IPS-NIHi7 (cell line): ENCODE results near the gene PIEZO1.
"Not testable (repeated sequence)": the region's sequence is repeated elsewhere in the genome, so short reads cannot be mapped to it uniquely, and the experiment has no call there.

Experiments
- DNase-seq: peaks from one replicate; pipeline ENCODE4 v3.0.0; 2012; ENCODE audit warnings: mixed read lengths; ENCODE audit errors: extremely low spot score

PIEZO1 gene

DNA sequence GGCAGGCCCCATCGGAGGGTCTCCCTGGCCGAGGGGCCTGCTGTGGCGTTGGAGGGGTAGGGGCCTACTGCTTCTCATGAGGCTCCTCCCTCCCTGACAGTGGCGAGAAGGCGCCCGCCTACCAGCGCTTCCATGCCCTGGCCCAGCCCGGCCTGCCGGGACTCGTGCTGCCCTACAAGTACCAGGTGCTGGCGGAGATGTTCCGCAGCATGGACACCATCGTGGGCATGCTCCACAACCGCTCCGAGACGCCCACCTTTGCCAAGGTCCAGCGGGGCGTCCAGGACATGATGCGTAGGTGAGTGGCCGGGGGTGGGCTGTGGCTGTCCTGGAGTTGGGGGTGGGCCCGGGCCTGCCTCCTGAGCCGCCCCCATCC, 20.3 kb upstream of the PIEZO1 start:
- DNase-seq: no peak

DNA sequence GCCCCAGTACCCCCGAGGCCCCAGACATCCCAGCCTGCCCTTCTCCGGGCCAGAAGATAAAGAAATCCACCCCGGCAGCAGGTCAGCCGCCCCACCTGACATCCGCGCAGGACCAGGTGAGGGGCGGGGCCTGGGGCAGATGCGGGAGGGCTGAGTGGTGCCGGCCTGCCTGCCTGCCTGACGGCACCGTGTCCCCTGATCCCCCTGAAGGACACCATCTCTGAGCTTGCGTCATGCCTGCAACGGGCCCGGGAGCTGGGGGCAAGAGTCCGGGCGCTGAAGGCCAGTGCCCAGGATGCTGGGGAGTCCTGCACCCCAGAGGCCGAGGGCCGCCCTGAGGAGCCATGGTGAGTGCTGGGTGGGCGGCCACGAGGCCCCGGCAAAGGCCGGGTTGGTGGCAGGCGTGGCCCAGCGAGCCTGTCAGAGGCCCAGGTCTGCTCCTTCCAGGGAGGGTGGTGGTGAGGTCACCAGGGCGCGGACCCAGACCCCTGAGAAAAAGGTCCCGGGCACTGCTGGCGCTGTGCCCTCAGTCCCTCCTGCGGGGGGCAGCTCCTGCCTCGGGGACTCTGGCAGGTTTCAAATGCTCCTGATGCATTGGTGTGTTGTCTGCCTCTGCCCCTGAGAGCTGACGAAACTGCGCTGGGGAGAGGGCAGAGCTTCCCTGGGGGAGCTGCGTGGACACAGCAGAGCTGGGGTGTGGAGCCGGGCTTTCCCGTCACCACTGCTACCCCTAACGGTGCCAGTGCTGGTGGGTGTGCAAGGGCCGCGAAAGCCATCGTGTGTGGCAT, 19.7 kb upstream of the PIEZO1 start:
- DNase-seq: peak; percentile 57

DNA sequence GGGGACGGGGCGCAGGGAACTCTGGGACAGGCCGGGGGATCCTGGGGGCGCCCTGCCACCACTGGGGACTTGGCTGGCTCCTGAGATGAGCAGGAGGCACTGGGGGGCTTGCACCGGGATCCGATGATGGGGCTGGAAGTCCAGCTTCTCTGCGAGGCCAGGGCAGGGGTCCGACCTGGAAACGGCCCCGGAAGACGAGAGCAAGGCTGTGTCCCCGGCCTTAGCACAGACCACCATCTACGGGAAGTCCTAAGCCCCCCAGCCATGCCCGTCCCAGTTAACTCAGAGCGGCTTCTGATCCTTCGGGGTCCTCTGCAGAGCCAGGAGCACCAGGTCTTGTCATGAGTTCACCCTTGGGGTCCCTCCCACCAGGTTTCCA, 19.1 kb upstream of the PIEZO1 start:
- no peak for DNase-seq

DNA sequence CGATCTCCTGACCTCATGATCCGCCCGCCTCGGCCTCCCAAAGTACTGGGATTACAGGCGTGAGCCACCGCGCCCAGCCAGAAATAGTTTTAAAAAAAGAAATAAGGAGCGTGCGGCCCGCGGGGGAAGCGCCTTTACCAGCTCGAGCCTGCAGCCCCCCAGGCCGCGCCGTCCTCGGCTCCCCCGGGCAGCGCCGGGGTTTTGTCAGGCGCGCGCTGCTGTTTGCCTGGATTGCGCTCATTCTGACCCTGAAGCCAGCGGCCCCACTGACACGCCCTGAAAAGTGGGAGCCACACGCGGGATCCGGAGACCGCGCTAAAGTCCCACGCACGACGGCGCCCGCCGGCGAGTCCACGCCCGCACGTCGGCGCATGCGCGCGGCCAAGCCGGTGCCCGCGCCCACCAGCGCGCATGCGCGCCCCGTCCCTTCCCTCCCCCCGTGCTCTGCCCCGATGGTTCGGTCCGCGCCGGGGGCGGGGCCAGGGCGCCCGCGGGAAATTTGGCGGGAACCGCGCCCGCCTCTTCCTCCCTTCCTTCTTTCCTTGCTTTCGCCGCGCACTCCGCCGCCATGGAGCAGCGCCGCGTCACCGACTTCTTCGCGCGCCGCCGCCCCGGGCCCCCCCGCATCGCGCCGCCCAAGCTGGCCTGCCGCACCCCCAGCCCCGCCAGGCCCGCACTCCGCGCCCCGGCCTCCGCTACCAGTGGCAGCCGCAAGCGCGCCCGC, 18.4 kb upstream of the PIEZO1 start, which contains the start of gene CDT1:
TSS of gene CDT1 (plus strand) at position 526 of the 724 bp plus-strand sequence. CDS start at position 569, 43 bp downstream.
- DNase-seq: peak; percentile 97

DNA sequence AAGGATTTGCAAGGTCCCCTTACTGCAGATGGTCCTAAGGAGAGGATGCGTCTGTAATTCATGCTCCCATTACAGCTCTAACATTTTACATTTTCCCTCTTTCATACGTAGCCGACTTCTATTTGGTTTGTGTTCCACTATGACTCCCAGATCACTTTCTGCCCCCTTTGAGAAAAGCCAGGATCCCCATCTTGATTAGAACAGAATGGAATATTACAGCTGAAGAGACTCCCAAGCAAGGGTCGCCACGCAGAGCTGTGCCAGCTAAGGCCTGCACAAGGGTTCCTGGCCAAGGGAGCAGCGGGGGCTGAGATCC, 15.2 kb upstream of the PIEZO1 start:
- no peak for DNase-seq

DNA sequence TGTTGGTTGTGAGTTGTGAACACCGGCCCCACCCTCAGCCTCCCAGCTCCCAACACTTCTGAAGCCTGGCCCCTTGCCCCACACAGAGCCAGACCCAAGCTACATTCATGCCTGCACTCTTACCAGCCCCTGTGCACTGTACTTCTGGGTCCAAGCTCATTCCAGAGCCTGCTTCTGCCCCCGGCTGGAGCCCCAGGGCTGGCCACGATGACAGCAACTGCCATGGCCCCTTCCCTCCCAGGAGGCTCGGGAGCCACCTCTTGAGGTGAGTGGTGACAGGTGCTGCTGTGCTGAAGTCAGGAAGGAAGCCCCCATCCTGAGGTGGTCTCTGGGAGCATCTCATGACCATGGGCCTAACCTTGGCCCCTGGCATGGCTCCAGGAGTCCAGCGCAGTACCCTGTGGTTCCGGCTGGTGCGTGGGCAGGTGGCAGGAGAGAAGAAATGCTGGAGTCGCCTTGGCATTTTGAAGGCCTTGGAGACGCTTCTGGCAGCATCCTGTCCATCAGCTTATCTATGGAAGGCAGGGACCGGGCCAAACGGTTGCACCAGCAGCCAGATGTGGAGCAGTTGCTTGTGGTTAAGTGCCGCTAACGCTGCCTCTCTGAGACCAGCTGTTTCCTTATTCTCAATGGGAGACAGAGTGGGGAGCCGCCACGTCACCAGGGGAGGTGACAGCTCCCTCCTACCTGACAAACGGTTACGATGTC, 14.7 kb upstream of the PIEZO1 start:
- no peak for DNase-seq

DNA sequence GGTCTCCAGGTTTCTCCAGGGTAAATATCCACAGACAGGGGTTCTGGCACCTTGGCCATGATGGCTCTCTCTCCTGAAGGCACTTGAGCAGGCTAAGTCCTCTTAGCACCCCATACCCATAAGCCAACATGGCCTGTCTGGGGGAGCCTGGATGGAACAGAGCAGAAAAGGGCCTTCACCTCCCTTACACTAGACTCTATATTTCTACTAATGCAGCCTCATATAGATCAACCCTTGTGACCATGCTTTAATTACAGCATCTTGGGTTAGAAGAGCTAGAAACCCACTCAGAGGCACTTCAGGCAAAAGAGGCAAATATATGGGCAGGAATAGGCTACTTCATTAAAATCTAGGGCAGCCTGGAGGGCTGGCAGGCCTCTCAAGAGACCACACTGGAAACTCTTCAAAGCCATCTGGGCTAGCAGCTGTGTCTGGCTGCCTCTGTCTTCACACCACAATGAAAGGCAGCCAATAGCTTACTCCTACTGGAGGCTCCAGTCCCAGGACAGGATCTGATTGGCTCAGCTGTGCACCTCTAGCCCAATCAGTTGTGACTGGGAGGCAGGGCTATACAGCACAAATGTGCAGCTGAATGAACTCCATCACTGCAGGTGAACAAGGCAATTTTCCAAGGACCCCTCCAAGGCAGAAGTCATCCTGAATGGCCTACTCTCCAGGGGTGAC, 13.9 kb upstream of the PIEZO1 start:
- no peak for DNase-seq

DNA sequence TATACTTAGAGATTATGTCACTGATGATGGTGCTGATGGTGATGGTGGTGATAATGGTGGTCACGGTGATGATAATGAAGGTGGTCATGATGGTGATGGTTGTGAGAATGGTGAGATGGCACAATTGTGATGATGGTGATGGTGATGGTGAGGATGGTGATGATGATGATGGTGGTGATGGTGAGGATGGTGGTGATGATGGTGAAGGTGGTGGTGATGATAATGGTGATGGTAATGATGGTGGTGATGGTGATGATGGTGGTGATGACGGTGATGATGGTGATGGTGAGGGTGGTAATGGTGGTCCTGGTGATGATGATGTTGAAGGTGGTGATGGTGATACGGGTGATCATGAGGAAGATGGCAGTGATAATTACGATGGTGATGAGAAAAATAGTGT, 13.1 kb upstream of the PIEZO1 start:
- DNase-seq: no peak

DNA sequence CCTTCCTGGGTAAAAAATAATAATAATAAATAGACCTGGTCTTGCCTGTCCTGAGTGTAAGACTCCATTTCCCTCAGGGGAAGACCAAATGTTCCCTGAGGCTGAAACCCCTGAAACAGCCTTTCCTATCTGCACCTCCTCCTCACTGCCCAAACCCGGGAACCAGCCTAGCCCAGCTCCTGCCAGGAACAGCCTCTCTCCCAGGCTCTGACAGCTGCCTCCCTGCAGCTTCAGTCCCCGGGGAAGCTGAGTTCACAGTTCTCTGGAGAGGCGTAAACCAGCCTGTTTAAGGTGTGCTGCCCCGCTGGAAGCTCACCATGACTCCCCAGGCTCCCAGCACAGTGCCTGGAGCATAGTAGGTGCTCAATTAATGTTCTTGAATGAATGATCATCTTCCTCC, 11.3 kb upstream of the PIEZO1 start:
- no peak for DNase-seq

DNA sequence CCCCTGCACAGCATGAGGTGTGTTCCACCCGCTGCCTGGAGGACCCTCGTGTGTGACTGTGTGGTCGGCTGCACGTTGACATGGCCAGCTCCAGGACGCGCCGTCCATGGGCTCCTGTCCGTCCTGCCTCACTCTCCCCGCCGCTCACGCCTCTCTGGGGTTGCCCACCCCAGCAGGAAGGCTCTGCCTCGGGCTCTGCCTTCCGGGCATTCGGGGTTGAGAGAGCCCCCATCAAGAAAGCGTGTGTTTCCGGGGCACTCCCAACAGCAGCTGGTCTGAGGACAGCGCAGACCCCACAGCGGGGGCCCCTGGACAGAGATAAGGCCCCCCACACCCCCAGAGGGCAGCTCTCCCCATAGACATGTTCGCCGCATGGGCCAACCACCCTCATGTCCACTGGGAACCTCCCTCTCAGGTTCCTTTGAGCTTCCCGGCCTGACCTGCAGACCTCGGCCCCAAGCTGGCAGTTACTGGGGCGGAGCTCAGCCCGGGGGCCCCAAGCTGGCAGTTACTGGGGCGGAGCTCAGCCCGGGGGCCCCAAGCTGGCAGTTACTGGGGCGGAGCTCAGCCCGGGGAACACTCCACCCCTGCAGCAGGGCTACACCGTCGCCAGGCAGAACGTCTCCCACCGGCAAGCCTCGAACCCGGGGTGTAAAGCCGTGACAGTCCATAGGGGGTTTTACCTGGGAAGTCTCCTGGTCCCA, 8.4 kb upstream of the PIEZO1 start:
- DNase-seq: no peak

DNA sequence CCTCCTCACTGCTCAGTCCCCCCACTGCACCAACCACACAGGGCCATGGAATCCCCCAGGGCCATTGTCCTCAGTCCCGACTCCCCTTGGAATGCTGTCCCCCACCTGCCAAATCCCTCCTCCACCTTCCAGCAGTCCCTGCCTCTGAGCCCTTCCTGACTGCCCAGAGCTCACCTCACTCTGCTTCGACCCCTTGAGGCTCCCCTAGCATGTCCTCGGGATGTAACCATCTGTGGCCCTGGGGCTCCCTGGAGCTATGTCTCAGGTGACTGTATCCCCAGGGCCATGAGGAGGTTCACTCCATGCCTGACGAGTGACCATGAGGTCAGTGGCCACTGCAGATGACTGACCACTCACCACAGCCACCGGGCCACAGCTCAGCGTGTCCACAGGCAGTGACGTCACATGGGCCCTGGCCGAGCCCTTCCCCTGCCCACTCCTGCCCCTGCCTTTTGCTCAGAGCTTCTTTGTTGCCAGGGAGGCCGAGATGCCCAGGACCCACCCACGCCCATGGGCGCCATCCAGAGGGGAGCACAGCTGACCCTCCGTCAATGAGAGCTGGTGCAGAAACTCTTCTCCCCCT, 7.7 kb upstream of the PIEZO1 start:
- no peak for DNase-seq

DNA sequence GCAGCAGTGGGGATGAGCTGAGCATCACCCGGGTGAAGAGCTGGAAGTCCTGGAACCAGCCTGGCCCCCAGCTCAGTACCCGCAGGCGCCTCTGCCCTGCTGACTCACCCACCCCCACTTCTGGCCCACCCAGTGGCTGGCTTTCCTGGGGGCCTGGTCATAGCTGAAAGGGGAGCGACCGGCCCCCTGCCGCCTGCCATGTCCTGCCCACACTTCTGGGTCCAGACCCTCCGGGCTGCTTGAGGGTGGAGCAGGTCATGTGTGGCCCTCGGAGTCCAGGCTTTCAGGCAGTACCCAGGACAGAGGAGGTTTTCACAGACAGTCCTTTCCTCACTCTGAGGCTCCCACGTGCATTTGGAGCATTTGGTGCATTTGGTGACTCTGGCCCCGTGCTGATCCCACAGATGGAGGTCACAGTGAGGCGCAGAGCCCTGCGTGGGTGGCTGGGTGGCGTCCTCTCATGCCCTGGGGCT, 7.1 kb upstream of the PIEZO1 start:
- DNase-seq: no peak

DNA sequence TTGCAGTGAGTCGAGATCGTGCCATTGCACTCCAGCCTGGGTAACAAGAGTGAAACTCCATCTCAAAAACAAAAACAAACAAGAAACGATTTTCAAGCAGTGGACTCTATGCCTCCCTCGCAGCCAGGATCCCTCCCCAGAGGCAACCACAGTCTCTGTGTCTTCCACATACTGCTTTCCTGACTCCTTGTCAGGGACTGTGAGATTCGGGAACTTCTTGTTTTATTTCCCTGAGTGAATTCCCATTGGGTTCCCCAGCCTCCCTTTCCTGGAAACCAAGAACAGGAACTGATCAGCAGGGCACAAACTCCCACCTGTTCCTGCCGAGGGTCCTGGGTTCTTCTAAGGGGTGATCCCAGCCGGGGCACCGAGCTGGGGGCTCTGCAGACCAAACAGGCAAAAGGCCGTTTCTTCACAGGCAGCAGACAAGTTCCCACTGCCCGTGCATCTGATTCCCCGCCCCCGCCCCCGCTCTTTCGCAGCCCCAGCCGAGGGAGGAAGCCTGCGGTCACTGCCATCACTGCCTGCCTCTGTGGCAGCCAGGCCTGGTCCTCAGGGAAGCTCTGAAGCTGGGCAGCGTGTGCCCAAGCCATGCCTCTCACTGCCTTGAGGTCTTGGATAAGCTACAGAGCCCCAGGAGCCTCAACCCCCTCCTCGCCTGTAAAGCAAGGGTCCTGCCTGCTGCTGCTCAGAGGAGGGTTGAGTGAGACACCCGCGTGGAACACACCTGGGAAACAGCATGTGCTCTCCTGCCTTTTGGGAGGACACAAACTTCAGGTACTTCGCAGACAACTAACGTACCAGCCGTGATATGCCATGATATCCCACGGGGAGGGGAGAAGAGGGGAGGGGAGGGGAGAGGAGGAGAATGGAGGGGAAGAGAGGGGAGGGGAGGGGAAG, 5.5 kb upstream of the PIEZO1 start:
- no peak for DNase-seq

DNA sequence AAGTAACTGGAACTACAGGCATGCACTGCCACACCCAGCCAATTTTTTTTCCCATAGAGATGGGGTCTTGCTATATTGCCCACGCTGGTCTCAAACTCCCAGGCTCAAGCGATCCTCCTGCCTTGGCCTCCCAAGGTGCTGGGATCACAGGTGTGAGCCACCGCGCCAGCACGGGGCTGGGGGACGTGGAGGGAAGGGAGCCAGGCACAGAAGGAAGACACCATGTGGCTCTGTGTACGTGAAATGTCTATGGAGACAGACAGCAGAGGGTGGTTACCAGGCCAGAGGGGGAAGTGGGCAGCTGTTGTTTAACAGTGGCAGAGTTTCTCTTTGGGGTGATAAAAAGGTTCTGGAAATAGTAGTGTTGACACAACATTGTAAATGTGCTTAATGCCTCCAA, 4.6 kb upstream of the PIEZO1 start:
- DNase-seq: no peak

DNA sequence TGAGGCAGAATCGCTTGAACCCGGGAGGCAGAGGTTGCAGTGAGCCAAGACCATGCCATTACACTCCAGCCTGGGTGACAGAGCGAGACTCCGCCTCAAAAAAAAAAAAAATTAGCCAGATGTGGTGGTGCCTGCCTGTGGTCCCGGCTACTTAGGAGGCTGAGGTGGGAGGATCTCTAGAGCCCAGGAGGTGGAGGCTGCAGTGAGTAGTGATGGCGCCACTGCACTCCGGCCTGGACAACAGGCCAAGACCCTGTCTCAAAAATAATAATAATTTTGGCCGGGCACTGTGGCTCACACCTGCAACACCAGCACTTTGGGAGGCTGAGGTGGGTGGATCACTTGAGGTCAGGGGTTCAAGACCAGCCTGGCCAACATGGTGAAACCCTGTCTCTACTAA, 3.7 kb upstream of the PIEZO1 start:
- not testable (repeated sequence) for DNase-seq

DNA sequence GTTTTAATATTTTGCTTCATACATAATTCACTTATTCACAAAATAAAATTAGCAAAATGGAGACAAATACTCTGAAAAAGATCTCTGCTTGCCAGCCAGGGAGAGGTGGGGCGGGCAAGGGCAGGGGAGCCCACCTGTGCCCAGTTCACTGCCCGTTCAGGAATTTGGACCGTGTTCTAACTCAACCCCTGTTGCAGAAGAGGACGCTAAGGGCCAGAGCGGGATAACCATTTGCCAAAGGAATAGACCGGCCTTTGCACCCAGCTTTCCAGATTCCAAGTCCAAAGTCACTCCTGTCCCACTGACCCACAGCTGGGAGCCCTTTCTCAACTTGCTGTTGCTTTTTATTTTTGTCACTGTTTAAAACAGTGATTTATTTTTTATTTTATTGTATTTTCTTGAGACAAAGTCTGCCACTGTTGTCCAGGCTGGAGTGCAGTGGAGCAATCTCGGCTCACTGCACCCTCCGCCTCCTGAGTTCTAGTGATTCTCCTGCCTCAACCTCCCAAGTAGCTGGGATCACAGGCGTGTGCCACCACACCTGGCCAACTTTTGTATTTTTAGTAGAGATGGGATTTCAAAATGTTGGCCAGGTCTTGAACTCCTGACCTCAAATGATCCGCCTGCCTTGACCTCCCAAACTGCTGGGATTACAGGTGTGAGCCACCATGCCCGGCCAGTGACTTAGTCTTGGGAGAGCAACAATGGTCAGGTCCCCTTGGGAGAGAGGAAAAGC, 2.7 kb upstream of the PIEZO1 start:
- DNase-seq: no peak

DNA sequence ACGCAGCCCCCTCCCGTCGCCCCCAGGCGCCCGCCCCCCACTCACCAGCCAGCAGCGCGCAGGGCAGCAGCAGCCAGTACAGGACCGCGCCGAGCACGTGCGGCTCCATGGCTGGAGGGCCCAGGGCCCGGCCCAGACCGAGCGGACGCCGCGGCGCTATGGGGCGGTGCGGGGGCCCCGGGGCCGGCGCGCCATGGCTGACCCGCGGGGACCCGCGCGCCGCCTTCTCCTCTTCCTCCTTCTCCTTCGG, 239 bp downstream of the PIEZO1 start:
- no peak for DNase-seq

DNA sequence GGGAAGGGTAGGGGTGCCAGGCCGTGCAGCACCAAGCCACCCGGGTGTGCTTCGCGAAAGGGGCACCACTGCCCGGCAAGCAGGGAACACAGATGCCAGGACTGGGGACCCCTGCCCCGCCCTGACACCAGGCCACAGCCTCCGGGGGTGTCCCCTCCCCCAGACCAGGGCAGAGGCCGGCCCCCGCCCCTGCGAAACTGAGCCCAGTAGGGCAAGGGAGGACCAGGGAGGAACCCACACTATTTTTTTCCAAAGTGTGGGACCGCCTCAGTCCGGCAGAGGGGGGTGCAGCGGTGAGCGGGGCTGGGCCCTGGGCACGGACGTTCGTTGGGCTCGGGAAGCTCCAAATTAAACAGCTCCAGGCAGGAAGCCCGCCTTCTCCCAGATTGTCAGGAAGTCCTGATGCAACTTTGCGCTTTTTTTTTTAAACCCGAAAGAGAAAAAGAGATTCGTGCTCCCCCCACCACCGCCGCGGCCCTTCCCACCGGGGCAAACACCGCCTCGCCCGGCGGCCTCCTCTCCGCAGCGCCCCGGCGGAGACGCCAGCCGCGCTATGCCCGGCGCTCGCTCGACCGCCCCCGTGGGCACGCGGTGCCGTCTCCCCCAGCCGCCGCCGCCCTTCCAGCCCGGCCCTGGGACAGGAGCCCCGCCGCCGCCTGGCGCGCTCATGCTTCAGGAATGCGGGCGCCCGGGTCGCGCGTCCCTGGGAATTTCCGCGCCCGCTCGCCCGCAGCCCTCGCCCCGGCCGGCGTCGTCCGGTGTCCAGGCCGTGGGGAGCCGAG, 755 bp downstream of the PIEZO1 start:
- DNase-seq: peak; percentile 64
